ENCODE results near the gene ACOT2.
"Not testable (repeated sequence)": the region's sequence is repeated elsewhere in the genome, so short reads cannot be mapped to it uniquely, and the experiment has no call there.

Gene ACOT2

GRCh38 chr14:73567951-73568885 lies 795 bp upstream of the ACOT2 start:
- DNase-seq = no peak

- DNase-seq = not testable (repeated sequence)
These were observed 178 bp upstream of the ACOT2 start for GRCh38 chr14:73568886-73569184.

- peak in 3 of 4 experiments; percentile 13 to 43 (median 26) for DNase-seq
These were observed 1.9 kb downstream of the ACOT2 start for GRCh38 chr14:73570913-73571312.

GRCh38 chr14:73573034-73573433 lies 4.0 kb downstream of the ACOT2 start:
- DNase-seq = not testable (repeated sequence)

- DNase-seq = not testable (repeated sequence)
These were observed 4.7 kb downstream of the ACOT2 start for GRCh38 chr14:73573740-73574139.

- not testable (repeated sequence) for DNase-seq
These were observed 5.2 kb downstream of the ACOT2 start for GRCh38 chr14:73574251-73574650.

GRCh38 chr14:73576391-73576790 lies 7.4 kb downstream of the ACOT2 start:
- no peak for DNase-seq

- DNase-seq = not testable (repeated sequence)
These were observed 8.2 kb downstream of the ACOT2 start for GRCh38 chr14:73577214-73577613.

GRCh38 chr14:73582102-73582979 lies 13.3 kb downstream of the ACOT2 start:
- not testable (repeated sequence) for DNase-seq

GRCh38 chr14:73588695-73589094 lies 19.7 kb downstream of the ACOT2 start:
- DNase-seq = no peak

GRCh38 chr14:73589116-73589515 lies 20.1 kb downstream of the ACOT2 start:
- no peak for DNase-seq

GRCh38 chr14:73590673-73591004 lies 21.6 kb downstream of the ACOT2 start:
- DNase-seq = not testable (repeated sequence)

- peak in 2 of 4 experiments; percentile 39 to 71 for DNase-seq
These were observed 22.9 kb downstream of the ACOT2 start, which contains the start of gene ACOT4 for GRCh38 chr14:73591690-73592449. TSS of gene ACOT4 (plus strand) at chr14:73591873. CDS start at chr14:73591960, 87 bp downstream.

GRCh38 chr14:73594491-73594890 lies 25.5 kb downstream of the ACOT2 start:
- DNase-seq = no peak

GRCh38 chr14:73599499-73599898 lies 30.5 kb downstream of the ACOT2 start:
- no peak for DNase-seq

GRCh38 chr14:73602994-73603393 lies 34.0 kb downstream of the ACOT2 start:
- DNase-seq = no peak

GRCh38 chr14:73606271-73606670 lies 37.3 kb downstream of the ACOT2 start:
- DNase-seq = no peak

GRCh38 chr14:73607241-73607640 lies 38.2 kb downstream of the ACOT2 start:
- DNase-seq = no peak

GRCh38 chr14:73610687-73611086 lies 41.7 kb downstream of the ACOT2 start:
- no peak for DNase-seq

- peak in 3 of 4 experiments; percentile 13 to 62 (median 55) for DNase-seq
These were observed 43.5 kb downstream of the ACOT2 start, which contains the start of gene ACOT6 for GRCh38 chr14:73612339-73613045. TSS of gene ACOT6 (plus strand) at chr14:73612517. CDS start at chr14:73612572, 55 bp downstream.

- no peak for DNase-seq
These were observed 44.0 kb downstream of the ACOT2 start for GRCh38 chr14:73613046-73613383.

GRCh38 chr14:73613419-73613963 lies 44.5 kb downstream of the ACOT2 start:
- no peak for DNase-seq

Measured in activated naive CD4-positive, alpha-beta T cell (primary cell).